ENCODE data around the gene IL17REL. TPM values are rescaled to one million over a fixed set of nuclear protein-coding genes. Genes with fewer than 3 reads are reported as not detected.

Gene IL17REL
- polyA plus RNA-seq, 3 donors: not detected

- H3K4me1 ChIP-seq (ENCODE audit: control insufficient read depth in 1 of 2, insufficient read depth in 2 of 2, low read length in 2 of 2): peaks cover 0 to 6% of the 10 kb centered on the region in 2 donors
- H4K20me1 ChIP-seq (ENCODE audit: insufficient read depth, low read length): no peaks in the 10 kb centered on the region
- Mint-ChIP-seq H3K4me3 (no peak overlapping the region), H3K27me3 (ENCODE audit: low read depth in 3 of 3) (peaks cover 23 to 25% (median 24%) of the 10 kb centered on the region in 3 donors), H3K9me3 (peaks cover 0 to 6% (median 1%) of the 10 kb centered on the region in 7 donors), H3K36me3 (no peaks in the 10 kb centered on the region), H3K4me1 (peaks cover 7% of the 10 kb centered on the region), H3K27ac (no peak overlapping the region)
- H3K36me3 ChIP-seq (replicated peaks in 1 of 2; ENCODE audit: control insufficient read depth in 1 of 2, insufficient read depth in 2 of 2, low read length in 2 of 2): no peaks in the 10 kb centered on the region
- no peak overlapping the region for H3K27ac ChIP-seq (ENCODE audit: low read depth in 1 of 2, low read length in 2 of 2)
- H3K4me2 ChIP-seq (replicated peaks; ENCODE audit: extremely low read depth, low read length, poor library complexity, severe bottlenecking): no peak overlapping the region
- WGBS (ENCODE audit: insufficient coverage): 91% methylated on average over 16 of the region's 19 CpGs
- H3K4me3 ChIP-seq (replicated peaks in 1 of 3; ENCODE audit: low read depth in 2 of 3, low read length in 3 of 3): no peak overlapping the region
- no peak for DNase-seq
- H3K27me3 ChIP-seq (ENCODE audit: control insufficient read depth in 2 of 2, insufficient read depth in 2 of 2, low read length in 2 of 2): peaks cover 0 to 5% of the 10 kb centered on the region in 2 donors
- no peak overlapping the region for H2AFZ ChIP-seq (ENCODE audit: insufficient read depth, low read depth, low read length, poor library complexity, severe bottlenecking)
- H3K9me3 ChIP-seq (replicated peaks in 1 of 2; ENCODE audit: control insufficient read depth in 1 of 2, insufficient read depth in 1 of 2, low read length in 2 of 2): no peaks in the 10 kb centered on the region
- H3K9ac ChIP-seq (ENCODE audit: insufficient read depth, low read length, poor library complexity, severe bottlenecking): no peak overlapping the region
- H3K79me2 ChIP-seq (ENCODE audit: insufficient read depth, low read length): no peaks in the 10 kb centered on the region
- intact Hi-C loops (cut with micrococcal nuclease): no loop called here
- TF ChIP-seq CTCF (IDR thresholded peaks at IDR 0.05): no peak
Measured at GRCh38 chr22:50046019-50046415, 33.5 kb upstream of the IL17REL start.

- intact Hi-C loops (cut with micrococcal nuclease): no loop called here
- Histone ChIP-seq H3K9ac (ENCODE audit: insufficient read depth, low read length, poor library complexity, severe bottlenecking) (no peak overlapping the region), H4K20me1 (ENCODE audit: insufficient read depth, low read length) (no peaks in the 10 kb centered on the region), H3K36me3 (replicated peaks in 1 of 2; ENCODE audit: control insufficient read depth in 1 of 2, insufficient read depth in 2 of 2, low read length in 2 of 2) (no peaks in the 10 kb centered on the region), H3K4me2 (replicated peaks; ENCODE audit: extremely low read depth, low read length, poor library complexity, severe bottlenecking) (no peak overlapping the region), H3K4me3 (replicated peaks in 1 of 3; ENCODE audit: low read depth in 2 of 3, low read length in 3 of 3) (no peak overlapping the region), H3K9me3 (replicated peaks in 1 of 2; ENCODE audit: control insufficient read depth in 1 of 2, insufficient read depth in 1 of 2, low read length in 2 of 2) (no peaks in the 10 kb centered on the region), H3K79me2 (ENCODE audit: insufficient read depth, low read length) (no peaks in the 10 kb centered on the region), H3K4me1 (ENCODE audit: control insufficient read depth in 1 of 2, insufficient read depth in 2 of 2, low read length in 2 of 2) (peaks cover 0 to 6% of the 10 kb centered on the region in 2 donors), H3K27me3 (ENCODE audit: control insufficient read depth in 2 of 2, insufficient read depth in 2 of 2, low read length in 2 of 2) (peaks cover 0 to 5% of the 10 kb centered on the region in 2 donors), H3K27ac (ENCODE audit: low read depth in 1 of 2, low read length in 2 of 2) (no peak overlapping the region), H2AFZ (ENCODE audit: insufficient read depth, low read depth, low read length, poor library complexity, severe bottlenecking) (peak overlapping the region; percentile 21)
- DNase-seq: no peak
- Mint-ChIP-seq H3K36me3 (no peaks in the 10 kb centered on the region), H3K27me3 (ENCODE audit: low read depth in 3 of 3) (peaks cover 23 to 26% (median 25%) of the 10 kb centered on the region in 3 donors), H3K9me3 (peaks cover 0 to 6% (median 1%) of the 10 kb centered on the region in 7 donors), H3K4me3 (no peak overlapping the region), H3K4me1 (peaks cover 7% of the 10 kb centered on the region), H3K27ac (no peak overlapping the region)
- 89% methylated on average over 34 of the region's 35 CpGs for WGBS (ENCODE audit: insufficient coverage)
- no peak for TF ChIP-seq CTCF (IDR thresholded peaks at IDR 0.05)
Measured at GRCh38 chr22:50045211-50046018, 32.9 kb upstream of the IL17REL start.

Measured in CD14-positive monocyte (primary cell).